NT2/D1 (cell line): ENCODE results near the gene RNASEH2A.

ENCODE experiments used
- YY1 ChIP-seq: IDR thresholded peaks from 2 replicates; pipeline ENCODE4 v1.6.1; 2011; ENCODE audit not compliant: insufficient read length, insufficient read depth
- ZNF274 ChIP-seq: IDR thresholded peaks from 2 replicates; pipeline ENCODE4 v1.6.1; 2011; ENCODE audit warnings: mild to moderate bottlenecking, low read depth, low read length

DNA sequence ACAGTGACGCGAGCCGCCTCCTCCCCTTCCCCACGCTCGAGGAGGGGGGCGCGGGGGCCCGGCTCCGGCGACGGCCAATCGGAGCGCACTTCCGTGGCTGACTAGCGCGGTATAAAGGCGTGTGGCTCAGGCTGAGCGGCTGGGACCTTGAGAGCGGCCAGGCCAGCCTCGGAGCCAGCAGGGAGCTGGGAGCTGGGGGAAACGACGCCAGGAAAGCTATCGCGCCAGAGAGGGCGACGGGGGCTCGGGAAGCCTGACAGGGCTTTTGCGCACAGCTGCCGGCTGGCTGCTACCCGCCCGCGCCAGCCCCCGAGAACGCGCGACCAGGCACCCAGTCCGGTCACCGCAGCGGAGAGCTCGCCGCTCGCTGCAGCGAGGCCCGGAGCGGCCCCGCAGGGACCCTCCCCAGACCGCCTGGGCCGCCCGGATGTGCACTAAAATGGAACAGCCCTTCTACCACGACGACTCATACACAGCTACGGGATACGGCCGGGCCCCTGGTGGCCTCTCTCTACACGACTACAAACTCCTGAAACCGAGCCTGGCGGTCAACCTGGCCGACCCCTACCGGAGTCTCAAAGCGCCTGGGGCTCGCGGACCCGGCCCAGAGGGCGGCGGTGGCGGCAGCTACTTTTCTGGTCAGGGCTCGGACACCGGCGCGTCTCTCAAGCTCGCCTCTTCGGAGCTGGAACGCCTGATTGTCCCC lies 14.9 kb upstream of the RNASEH2A start, which contains the start of gene JUNB:
- TF ChIP-seq YY1 (no peak), ZNF274 (no peak)
